NCI-H510A treated with DMSO at 0.1 percent for 48 hours (cell line): ENCODE measurements around the gene IL17REL.
A peak's percentile ranks its signal among the peaks of the same experiment; 100 is the strongest.
"Not testable (repeated sequence)": the region's sequence is repeated elsewhere in the genome, so short reads cannot be mapped to it uniquely, and the experiment has no call there.

ENCODE experiments used
- DNase-seq: peaks from one replicate; lab custom pipeline; 2025; lab: John Stamatoyannopoulos, UW

Gene IL17REL

DNA sequence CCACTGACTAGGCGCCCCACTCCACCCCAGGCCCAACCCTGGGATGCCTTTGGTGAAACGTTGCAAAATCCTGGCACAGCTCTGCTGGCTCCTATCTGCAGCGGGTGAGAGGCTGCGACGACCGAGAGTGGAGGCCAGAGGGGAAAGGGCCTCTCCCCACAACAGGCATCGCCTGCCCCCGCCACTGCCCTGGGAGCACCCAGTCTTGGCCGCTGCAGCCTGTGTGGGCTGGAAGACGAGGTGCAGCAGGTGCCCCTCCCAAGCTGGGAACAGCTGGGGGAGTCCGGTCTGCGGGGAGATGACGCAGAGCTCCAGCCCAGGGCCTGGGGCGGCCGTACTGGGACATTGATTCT is 56.2 kb downstream of the IL17REL start:
- no peak for DNase-seq

DNA sequence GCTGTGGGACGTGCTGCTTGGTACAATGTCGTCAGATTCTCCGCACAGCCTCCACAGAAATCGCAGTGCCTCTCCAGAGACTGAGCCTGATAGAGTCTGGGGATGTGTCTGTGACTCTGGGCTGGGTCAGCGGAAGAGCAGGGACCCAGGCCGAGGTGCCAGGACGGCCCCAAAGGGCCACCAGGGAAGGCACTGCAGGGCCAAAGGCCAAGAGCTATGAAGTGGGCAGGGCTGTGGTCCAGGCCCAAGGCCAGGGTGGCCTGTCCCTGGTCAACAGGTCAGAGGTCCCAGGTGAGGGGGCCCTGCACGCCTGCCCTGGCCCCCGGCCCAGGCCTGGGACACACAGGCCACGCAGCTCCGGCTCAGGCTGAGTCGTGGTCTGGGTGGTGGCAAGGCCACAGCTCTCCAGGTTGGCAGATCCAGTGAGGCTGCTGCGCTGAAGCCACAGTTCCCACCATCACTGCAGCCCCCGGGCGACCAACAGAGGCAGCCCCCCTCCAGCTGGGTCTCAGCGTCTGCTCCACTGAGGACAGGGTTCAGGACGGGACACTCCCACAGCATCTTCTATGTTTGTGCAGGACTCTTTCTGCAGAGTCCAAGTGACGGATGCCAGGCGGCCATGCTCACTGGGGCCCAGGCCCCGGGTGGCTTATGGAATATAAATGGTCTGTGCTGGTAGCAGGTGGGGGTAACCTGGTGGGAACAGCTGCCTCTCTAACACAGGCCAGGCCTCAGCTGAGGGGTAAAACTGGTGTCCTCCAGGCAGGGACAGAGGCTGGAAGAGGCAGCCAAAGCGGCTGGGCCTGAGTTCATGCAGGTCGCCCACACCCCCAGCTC is 56.8 kb downstream of the IL17REL start:
- DNase-seq = no peak

DNA sequence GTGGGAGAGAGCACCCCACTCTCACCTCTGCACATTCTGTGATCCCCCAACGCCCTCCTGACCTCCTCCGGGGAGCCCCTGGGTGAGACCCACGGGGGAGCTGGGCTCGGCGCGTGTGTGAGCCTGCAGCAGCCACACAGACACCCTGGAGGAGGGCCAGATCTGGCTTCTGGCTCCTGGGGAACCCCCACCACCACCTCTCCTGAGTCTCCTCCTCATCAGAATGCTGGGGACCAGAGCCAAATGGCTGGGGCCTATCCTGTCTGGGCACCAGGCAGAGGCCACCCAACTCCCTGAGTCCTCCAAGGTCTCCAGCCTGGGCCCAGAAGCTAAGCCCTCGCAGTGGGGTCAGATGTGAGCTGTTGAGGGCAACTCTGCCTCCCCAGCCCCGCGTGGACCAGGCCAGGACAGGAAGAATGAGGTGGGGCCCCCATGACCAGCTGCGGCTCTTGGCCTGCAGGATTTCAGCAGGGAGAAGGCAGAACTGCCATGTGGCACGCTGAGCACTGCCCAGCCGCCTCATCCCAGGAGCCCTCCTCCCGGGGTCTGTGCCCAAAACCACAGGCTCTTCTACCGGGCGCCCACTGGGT is 57.5 kb downstream of the IL17REL start:
- no peak for DNase-seq

DNA sequence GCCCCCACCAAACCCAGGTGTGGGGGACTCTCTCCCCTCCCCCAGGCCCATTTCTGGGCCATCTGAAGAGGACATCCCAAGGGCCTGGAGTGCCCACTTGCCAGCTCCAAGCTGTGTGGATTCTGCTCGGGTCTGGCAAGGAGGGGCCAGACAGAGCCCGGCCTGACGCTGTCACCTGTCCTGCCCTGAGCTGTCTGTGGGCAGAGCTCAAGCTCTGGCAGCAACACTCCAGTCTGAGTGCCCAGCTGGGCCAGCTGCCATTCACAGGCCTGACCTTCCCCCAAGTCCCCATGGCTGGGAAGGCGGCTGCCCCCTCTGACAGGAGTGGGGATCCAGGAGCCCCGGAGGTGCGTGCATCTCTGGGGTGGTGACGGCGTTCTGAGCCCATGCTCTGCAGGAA is 58.2 kb downstream of the IL17REL start:
- peak; percentile 12 for DNase-seq

DNA sequence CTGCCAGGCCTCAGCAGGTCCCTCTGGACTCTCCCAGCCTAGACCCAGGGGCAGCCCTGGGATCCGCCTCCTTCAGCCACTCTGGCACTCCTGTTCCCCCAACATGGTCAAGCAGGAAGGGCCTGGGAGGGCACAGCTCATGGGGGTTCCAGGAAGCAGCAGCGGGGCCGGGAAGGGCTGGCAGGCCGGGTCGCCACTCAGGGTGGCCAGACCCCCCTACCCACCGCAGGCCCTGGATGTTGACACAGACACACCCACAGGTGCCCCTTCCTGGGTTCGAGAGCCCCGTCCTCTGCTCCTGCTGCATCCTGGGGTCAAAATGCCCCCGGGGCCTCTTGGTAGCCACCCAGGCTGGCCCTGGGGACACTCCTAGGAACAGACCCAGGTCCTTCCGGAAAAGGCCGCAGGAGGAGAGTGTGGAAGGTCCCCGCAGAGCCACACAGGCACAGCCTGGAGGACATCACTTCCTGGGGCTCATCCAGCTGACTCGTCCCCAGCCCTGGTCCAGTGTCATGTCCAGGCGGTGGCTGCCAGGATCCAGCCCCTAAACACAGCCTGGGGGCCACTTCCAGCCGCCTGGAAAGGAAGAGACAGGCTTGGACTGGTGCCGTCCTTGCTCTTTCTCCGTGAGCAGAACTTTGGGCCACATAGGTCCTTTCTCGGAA is 58.8 kb downstream of the IL17REL start:
- no peak for DNase-seq

DNA sequence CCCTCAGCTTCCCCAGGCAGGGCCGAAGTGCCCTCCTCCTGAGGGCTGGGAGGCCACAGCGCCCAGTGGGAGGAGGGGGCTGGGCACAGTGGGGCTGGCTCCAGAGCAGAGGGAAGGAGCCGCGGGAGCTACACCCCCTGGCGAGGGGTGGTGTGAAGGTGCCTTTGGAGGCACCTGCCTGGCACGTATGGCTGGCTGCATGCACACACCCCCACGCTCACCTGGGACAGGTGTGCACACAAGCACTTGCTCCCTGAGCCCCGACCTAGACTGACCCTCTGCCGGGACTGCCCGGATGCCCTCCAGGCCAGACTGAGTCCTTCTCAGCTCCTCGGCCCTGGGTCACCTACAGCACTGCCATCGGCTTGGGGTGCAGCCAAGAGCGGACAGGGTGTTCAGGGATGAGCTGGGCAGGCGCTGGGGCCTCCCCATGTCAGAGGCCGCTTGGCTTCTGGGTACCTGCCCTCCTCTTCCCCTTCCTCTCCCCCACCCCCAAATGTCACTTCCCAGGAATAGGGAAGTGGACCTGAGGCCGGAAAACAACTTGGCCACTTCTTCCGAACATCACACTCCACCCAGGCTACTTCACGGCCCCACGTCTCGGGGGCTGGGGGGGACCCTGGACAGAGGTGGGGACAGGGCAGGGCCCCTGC is 59.4 kb downstream of the IL17REL start:
- no peak for DNase-seq

DNA sequence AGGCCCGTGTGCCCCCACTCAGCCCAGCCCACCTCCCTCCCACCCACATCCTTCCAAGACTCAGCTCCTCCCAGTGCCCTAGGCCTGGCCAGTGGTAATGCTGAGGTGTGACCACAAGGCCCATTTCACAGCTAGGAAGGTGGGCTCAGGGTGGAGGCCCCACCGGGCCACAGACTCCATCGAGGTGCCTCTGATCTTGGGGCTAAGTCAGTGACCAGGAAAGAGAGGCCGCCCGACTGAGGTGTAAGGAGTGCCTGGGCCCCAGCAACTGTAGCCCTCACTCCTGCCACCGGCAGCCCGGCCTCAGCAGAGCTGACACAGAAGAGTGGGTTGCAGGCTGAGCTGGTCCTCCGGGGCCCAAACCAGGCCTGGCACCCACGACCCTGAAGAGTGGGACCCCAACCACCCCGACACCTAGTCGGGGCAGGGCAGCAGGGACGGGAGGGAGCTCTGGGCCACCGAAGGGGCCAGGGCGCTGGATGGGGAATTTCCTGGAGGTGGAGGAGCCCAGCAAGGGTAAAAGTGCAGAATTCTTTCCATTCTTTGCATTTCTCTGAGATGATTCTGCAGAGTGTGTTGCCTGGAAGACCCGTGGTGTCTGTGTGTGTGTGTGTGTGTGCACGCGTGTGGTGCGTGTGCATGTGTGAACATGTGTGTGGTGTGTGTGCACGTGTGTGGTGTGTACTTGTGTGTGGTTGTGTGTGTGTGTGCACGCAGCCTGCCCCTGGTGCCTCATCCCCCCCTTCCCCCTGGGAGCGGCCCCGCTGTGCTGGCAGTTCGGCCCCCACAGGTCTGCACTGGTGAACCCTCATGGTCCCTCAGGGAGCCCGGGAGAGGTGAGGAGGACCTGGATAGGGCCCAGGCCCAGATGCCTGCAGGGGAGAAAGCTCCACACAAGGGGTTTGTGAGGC is 60.3 kb downstream of the IL17REL start:
- no peak for DNase-seq

DNA sequence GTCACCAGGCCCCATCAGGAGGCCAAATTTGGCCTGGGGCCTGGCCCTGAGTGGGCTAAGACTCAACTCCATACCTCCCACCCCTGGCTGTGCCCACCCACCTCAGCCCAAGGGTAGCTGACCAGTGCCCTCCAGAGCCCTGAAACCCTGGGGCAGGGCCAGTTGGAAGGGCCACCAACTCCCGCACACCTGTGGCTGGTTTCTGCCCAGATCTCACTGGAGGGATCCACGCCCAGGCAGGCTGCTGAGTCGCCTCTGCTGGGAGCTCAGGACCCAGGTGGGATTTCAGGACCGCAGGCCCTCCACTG is 60.9 kb downstream of the IL17REL start:
- DNase-seq = no peak

DNA sequence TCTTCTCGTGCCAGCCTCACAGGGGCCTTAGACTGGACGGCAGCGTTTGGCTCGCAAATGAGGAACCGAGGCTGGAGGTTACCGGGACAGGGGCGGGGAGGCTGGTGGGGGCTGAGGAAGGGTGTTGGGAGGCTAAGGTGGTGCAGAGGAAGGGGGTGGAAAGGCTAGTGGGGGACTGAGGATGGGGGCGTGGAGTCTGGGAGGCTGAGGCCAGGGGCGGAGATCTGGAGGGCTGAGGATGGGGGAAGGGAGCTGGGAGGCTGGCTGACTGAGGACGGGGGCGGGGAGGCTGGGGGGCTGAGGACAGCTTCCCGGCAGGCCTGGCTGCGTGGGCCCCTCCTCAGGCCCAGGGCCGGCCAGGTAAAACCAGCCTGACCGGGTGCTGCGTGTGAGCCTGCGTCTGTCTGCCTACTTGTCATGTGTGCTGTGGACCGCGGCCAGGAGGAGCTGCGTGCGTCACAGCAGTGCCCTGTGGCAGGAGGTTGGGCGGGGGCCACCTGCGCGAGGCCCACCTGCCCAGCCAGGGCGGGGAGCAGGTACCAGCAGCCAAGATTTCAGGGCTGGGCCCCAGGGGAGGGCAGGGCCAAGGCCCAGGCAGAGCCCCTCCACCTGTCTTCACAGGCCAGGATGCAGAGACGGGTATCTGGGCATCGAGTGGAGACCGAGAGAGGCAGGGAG is 61.4 kb downstream of the IL17REL start:
- DNase-seq = peak; percentile 44

DNA sequence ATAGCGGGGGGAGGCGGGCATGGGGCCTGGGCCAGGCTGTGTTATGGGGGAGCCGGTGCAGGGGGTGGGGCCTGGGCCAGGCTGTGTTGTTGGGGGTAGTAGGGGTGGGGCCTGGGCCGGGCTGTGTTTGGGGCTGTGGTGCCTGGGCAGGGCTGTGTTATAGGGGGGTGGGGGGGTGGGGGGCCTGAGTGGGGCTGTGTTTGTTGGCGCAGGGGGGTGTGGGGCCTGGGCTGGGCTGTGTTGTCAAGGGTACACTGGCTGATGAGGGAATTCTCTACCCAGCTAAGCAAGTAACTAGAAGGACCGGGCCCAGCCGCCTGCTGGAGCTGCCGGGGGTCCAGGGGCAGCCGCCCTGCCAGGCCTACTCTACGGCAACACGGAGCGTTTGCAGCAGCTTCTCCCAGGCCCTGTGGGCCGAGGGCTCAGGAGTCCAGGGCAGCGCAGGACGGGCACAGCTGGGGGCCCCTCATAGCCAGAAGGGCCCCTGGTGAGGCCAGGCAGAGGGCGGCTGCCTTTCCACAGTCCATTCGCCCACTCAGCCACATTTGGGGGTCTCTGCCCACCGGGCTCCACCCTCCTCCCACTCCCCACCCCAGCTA is 62.1 kb downstream of the IL17REL start:
- DNase-seq = no peak

DNA sequence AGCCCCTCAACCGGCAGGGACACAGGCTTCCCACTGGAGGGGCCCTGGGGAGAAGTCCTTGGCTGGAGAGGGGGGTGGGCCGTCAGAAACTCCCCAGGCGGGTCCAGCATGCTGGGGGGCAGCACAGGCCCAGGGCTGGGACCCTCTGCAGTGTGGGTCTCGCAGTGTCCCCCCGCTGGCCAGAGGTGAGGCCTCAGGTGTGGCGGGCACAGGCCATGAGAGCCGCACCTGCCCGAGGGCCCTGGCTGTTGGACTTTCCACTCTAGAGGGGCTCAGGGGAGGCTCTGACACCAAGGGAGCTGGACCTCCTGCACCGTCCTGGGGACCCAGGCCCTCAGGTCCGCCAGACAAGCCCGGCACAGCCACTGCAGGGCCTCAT is 62.7 kb downstream of the IL17REL start:
- DNase-seq = no peak

DNA sequence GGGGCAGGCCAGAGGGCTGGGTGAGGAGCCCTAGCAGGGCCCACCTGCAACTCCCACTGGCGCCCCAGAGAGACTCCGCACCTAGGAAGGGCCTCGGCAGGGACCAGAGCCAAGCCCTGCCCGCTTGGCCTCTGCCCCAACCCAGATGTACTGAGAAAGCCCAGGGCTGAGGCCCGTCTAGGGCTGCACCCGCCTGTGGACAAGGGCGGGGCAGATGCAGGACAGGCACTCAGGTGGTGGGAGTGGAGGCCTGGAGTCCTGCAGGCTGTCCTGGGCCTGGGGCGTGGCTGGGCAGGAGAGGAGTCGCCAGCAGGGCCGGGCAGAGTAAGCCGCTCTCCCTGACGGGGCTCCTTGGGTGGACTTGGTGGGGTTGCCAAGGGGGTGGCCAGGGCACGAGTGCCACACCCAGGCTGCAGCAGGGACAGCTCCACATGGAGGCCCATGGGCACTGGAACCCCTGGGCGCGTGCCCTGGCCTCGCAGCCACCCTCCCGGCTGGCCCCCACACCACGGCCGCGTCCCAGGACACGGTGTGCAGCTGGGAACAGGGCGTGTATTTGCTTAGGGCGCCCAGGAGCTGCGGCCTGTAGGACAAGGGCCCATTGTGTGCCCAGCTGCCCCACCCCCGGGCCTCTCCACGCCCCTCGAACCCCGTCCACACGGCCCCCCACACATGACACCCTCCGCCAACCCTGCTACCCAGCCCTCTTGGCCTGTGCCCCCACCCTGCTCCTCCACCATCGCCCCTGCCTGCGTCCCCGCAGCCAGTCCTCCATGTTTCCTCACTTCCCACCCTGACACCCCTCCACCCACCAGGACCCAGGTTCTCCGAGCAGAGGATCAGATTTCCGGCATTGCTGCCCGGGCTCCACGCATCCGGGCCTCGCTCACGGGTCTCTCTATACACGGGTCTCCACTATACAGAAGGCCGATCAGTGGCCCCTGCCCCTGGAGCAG is 63.3 kb downstream of the IL17REL start:
- no peak for DNase-seq

DNA sequence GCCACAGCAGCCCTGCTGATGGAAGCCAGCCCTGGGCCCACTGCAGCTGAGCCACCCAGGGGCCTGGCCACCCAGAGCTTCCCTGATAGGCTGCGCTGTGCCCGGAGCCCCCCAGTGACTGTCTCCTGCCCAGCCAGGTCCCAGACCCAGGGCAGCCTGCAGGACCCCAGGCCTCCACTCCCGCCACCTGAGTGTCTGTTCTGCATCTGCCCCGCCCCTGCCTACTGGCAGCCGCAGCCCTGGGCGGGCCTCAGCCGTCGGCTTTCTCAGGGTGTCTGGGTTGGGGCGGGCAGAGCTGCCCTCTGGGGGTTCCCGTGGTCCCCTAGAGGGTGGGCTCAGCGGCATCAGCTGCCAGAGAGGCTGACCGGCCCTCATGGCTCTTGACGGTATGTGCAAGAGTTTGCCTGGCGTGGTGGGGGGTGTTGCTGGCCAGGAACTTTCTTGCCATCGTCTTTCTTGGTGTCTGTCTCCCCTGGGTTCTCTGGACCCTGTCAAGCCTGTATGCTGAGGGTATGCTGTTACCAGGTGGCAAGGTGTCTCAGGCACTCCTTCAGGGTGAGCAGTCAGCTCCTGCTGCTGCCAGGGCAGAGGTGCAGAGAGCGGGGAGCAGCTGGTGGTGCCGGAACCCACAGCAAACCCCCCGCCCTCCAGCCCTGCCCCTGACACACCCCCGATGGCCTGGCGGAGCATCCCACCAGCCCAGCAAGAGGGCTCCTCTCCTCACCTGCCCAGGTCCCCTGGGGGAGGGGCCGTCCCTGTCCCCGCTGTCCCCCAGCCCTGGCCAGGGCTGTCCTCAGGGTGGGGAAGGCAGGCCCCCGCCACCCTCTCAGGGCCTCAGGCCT is 64.2 kb downstream of the IL17REL start:
- no peak for DNase-seq

DNA sequence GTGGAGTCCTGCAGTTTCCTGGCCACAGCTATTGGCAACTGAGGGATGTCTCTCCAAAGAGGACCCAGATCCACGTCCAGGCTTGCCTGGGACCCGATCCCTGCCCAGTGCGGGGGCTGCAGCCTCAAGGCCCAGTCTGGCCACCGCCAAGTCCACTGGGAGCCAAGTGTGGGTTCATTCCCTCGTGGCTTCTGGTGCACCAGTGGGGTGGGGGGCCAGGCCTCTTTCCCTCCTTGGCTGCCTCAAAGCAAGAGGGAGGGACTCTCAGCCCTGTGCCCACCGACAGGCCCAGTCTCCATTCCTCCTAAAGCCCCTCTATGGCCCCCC is 65.3 kb downstream of the IL17REL start:
- DNase-seq = no peak

DNA sequence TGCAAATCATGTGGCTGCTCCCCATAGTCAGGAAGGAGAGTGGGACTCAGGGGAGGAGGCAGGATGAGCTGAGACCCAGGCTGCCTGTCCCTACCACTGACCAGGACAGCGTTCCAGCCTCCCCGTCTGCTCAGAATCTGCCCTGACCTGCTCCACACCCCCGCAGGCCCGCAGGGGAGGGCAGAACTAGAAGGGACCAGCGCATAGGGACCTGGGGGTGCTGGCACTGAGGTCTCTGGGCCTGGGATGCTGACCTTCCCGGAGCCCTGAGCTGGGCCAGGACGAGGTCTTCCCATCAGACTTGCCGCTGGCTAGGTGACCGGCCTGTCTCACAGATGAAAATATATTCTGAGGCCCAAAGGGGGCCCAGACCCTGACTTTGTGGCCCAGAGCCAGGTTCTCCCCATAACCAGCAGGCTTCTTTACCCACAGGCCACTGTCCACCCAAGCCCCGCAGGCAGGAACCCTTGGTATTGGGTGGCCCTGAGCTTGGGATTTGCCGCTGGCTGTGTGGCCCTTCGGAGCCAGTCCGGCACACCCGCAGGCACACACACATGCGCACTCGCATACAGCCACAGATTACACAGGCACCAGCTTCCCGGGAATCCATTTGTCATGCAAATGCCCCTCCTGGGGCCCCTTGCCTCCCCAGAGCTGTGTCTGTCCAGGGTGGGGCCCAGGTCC is 65.8 kb downstream of the IL17REL start:
- no peak for DNase-seq

DNA sequence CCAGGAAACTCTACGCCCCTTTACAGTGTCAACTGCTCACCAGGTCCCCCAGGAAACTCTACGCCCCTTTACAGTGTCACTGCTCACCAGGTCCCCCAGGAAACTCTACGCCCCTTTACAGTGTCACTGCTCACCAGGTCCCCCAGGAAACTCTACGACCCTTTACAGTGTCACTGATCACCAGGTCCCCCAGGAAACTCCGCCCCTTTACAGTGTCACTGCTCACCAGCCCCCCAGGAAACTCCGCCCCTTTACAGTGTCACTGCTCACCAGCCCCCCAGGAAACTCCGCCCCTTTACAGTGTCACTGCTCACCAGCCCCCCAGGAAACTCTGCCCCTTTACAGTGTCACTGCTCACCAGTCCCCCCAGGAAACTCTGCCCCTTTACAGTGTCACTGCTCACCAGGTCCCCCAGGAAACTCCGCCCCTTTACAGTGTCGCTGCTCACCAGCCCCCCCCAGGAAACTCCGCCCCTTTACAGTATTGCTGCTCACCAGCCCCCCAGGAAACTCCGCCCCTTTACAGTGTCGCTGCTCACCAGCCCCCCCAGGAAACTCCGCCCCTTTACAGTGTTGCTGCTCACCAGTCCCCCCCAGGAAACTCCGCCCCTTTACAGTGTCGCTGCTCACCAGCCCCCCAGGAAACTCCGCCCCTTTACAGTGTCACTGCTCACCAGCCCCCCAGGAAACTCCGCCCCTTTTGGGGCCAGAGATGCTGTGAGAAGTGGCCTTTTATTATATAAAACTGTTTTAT is 67.3 kb downstream of the IL17REL start:
- not testable (repeated sequence) for DNase-seq
